HG02870 (cell line): ENCODE results near the gene CIPC.

Source experiments
- ATAC-seq: cut with Tn5 transposase; IDR thresholded peaks from one replicate; pipeline ENCODE4 v1.9.1; 2021; ENCODE audit warnings: mild to moderate bottlenecking, moderate library complexity; ENCODE audit not compliant: unreplicated experiment

The CIPC gene

GRCh38 chr14:77099425-77100167 is 1.5 kb downstream of the CIPC start:
- no peak for ATAC-seq

- no peak for ATAC-seq
These were observed 2.9 kb downstream of the CIPC start for GRCh38 chr14:77100961-77101360.

GRCh38 chr14:77102154-77102553 is 4.1 kb downstream of the CIPC start:
- ATAC-seq = no peak

GRCh38 chr14:77103475-77103874 is 5.4 kb downstream of the CIPC start:
- ATAC-seq = no peak

- no peak for ATAC-seq
These were observed 5.9 kb downstream of the CIPC start for GRCh38 chr14:77103951-77104350.

- ATAC-seq = no peak
These were observed 6.3 kb downstream of the CIPC start for GRCh38 chr14:77104393-77104792.

GRCh38 chr14:77105145-77105939 is 7.3 kb downstream of the CIPC start:
- no peak for ATAC-seq

- no peak for ATAC-seq
These were observed 8.6 kb downstream of the CIPC start for GRCh38 chr14:77106666-77107065.

GRCh38 chr14:77107228-77107627 is 9.2 kb downstream of the CIPC start:
- no peak for ATAC-seq

GRCh38 chr14:77108753-77109152 is 10.7 kb downstream of the CIPC start:
- no peak for ATAC-seq

- ATAC-seq = no peak
These were observed 11.6 kb downstream of the CIPC start for GRCh38 chr14:77109656-77110055.

- ATAC-seq = no peak
These were observed 12.2 kb downstream of the CIPC start for GRCh38 chr14:77110286-77110685.

- no peak for ATAC-seq
These were observed 13.0 kb downstream of the CIPC start for GRCh38 chr14:77111021-77111420.

GRCh38 chr14:77113644-77114043 is 15.6 kb downstream of the CIPC start:
- no peak for ATAC-seq

- no peak for ATAC-seq
These were observed 16.6 kb downstream of the CIPC start for GRCh38 chr14:77114609-77115008.

GRCh38 chr14:77116172-77116817 is 18.2 kb downstream of the CIPC start:
- ATAC-seq = no peak

- no peak for ATAC-seq
These were observed 21.8 kb downstream of the CIPC start for GRCh38 chr14:77119851-77120250.

GRCh38 chr14:77120771-77121743 is 23.0 kb downstream of the CIPC start:
- peak; percentile 89 for ATAC-seq

GRCh38 chr14:77122526-77123125 is 24.6 kb downstream of the CIPC start:
- ATAC-seq = no peak
